ENCODE measurements around the gene TMEM81.

The TMEM81 gene

DNA sequence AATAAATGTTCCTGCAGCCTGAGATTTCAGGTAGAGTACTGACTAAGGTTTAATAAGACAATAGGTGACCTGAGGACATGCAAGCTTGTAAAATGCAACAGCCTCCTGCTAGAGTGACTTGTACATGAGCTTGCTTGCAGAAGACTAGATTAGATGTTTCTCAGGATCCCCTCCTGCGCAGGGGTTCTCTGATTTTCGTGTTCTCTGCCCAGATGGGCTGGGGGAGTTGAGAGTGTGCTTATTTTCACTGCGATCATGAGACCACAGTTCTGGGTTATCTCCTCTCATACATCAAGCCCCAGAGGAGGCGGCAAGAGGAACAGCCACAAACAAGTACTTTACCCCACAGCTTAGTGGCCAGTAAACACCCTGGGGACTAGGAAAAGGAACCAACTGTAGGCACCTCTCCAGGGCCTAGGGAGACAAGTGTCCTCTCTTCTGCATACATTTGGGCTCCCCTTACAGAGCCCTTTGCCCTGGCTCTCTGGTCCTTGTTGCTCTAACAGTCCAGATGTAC lies 8.0 kb downstream of the TMEM81 start:
- no peak for DNase-seq

DNA sequence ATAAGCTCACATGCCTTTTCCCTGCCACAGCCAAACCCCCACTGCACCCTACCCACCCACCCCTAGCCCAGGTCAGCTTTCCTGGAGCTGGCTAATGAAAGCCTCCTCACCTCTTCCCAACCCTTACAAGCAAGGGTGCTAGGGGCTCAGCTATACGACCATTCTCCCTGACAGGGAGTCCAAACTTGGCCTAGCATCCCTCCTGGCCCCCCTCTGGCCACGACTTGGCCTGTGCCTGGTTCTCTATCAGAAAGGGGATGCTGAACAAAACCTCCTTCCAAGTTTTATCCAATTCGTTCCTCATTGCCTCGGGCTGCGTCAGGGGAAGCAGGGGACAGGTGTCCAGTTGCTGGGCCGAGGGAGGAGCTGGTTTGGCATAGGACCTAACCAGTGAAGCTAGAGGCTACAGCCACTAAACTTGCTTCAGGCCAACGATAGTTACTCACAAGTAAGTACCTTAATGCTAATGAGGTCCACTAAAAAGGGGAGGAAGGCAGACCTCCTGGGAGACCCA lies 8.6 kb downstream of the TMEM81 start:
- DNase-seq = no peak

DNA sequence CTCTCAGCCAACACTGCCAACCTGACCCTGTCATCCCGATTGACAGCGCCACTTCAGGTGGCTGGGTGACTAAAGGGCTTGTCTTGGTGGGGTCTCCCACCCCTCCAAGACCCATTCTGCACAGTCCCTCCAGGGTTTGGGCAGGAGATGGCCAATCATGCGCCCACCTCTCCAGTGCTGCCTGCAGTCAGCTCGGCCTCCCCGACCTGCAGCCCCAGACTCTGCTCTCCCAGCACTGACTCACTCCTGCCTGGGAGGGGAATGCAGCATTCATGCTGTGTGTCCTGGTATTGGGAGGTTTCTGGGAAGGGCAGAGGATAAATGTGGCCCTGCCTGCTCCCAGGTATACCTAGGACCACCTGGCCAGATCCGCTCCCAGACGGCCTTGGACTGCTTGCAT lies 9.7 kb downstream of the TMEM81 start:
- DNase-seq = no peak

DNA sequence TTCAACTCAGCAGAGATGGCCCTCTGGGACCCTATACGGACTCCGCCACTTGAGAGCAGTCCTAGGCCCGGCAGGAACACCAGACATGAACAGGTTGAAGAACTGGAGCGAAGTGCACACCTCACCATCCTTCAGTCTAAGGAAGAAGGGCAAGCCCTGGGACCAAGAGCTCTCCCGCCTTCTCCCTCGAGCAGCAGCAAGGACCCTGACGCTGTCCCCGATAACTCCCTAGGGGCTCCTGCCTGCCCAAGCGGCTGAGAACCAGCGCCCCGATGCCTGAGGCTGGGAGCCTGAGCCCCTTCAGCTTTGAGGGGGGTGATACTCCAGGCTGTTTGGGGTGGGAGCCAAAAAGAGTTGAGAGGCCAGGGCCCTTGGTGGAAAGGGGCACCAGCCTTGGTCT lies 10.2 kb downstream of the TMEM81 start:
- no peak for DNase-seq

DNA sequence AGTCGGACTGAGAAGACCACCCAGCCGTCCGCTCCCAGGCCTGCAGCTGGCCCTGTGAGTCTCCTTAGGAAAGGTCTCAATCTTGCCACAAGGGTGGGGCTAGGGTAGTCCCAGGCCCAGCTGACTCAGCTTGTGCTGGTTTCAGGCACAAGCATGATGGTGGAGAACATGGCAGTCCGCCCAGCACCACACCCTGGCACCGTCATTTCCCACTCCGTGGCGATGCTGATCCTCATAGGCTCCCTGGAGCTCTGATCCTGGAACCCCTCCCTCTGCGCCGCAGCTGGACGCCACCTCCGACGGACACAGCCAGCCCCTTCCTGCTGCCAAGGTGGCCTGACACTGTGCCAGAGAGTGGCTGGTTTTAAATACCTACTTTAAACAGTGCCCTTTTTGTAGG lies 10.7 kb downstream of the TMEM81 start:
- DNase-seq = no peak

DNA sequence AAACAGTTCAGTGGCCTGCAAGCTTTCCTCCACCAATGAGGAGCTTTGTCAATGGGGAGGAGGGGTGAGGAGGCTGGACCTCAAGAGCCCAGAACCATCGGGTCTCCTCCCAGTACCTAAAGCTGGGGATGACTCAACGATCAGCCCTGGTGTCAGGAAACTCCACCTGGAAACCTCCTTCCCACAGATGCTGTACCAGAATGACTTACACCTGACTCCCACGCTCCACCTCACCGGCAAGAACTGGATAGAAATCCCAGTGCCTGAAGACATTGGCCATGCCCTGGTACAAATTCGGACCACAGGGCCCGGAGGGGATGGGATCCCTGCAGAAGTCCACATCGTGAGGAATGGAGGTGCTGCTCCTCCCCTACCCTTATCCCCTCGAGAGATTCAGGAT lies 11.4 kb downstream of the TMEM81 start:
- no peak for DNase-seq

DNA sequence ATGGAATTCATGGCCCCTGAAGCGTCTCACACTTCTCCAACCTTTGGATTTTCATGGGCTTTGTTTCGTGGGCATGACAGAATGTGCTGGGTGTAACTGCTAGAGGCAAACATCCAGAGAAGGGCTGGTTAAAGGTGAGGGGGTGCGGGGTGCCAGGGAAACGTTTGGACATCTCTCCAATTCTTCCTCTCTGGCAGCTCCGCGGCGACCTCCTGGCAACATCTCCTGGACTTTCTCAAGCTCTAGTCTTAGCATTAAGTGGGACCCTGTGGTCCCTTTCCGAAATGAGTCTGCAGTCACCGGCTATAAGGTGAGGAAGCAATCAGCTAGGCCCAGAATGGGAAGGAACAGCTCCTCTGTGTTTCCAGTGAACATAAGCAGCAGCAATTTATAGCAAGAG lies 12.0 kb downstream of the TMEM81 start:
- DNase-seq = no peak

DNA sequence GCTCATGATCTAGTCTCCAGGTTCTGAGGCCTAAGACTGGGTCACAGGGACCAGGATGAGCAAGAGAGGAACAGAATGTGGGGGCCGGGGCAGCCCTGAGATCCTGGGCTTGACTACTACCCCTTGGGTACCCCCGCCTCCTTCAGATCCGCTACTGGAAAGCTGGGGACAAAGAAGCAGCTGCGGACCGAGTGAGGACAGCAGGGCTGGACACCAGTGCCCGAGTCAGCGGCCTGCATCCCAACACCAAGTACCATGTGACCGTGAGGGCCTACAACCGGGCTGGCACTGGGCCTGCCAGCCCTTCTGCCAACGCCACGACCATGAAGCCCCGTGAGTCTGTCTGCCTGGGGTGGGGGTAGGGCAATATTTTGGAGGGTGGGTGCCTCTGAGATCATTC lies 12.5 kb downstream of the TMEM81 start:
- DNase-seq = no peak

DNA sequence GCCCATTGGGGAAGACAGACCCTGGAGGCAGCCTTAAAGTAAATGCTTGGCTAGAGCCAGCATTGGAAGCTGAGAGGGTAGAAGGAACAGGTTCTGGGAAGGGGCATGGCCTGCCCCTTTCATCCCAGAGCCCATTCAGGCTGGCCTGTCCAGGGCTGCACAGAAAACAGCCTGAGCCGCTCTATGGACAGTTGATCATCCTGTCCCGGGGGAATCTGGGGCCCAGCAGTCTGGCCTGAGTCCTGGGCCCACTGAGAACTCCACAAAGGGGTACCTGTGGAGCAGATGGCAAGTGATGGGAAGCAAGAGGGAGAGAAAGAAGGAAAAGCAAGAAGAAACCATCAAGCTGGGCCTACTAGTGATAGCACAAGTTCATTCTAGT lies 13.2 kb downstream of the TMEM81 start:
- DNase-seq = no peak

DNA sequence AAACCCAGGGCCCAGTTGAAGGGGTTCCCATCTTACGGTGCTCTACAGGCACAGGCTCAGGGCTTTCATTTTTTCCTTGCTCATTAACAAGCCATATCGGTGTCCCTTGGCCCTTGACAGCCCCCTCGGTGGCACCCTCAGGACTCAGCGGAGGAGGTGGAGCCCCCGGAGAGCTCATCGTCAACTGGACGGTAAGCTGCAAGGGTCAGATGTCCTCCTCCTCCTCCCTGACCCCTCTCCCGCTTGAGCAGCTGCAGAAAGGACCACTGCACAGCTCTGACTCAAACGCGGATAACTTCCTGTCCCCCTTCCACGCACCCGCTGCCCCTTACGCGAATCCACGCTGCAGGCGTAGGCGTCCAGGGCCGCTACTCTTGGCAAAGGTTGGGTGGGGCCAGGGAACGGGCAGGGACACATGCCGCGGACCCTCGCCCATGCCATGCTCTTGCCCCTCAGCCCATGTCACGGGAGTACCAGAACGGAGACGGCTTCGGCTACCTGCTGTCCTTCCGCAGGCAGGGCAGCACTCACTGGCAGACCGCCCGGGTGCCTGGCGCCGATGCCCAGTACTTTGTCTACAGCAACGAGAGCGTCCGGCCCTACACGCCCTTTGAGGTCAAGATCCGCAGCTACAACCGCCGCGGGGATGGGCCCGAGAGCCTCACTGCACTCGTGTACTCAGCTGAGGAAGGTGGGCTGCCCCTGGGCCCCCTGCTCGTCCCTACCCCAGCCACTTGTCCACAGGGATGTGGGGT lies 14.7 kb downstream of the TMEM81 start:
- no peak for DNase-seq

DNA sequence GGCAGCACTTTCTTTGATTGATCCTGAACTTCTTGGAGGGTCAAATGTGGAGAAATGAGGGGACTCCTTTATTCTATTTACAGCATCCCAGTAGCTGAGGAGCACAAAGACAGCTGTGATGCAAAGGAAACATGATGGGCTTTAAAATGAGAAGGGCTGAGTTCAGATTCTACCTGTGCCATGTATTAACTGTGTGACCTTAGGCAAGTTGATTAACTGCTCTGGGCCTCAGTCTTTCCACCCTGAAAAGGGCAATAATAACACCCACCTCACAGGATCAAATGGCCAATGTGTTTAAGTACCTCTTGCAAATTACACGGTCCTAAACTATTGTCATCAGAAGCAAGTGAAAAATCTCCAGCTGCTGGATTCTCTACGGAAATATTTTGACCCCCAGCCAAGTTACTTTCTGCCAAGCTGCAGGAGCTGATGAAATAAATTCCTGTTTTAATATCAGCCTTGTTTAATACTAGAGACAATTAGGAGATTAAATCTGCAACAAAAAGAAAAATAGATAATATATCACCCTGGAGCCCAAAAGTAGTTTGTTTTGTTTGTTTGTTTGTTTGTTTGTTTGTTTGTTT lies 15.7 kb downstream of the TMEM81 start:
- no peak for DNase-seq

DNA sequence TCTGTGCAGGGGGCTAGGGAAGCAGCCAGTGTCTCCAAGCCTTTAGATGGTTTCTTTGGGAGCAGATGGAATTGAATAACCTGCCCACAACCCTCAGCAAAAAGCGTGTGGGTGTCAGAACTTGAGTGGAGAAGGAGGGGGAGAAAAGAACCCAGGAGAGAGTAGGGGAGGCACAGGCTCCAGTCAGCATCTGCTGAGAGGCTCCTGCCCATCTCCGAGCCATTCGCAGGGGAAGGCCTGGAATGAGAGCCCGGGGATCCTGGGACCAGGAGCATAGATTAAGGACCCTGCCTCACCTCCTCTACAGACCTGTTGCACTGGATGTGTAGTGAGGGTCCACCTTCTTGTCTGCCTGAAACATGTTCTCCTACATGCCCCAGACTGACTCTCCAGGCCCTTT lies 16.3 kb downstream of the TMEM81 start:
- no peak for DNase-seq

DNA sequence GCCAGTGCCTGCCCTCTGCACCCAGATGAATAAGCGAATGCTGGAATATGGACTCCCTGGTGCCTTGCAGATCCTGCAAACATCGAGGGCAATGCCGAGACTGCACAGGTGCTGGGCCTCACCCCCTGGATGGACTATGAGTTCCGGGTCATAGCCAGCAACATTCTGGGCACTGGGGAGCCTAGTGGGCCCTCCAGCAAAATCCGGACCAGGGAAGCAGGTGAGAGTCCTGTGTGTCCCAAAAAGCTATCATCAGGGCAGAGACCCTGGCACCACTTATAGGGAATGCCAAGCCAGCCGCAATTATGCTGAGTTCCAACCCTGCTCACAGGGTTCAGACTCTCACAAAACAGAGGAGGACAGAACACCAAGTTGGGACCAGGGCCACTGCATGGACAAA lies 17.2 kb downstream of the TMEM81 start:
- DNase-seq = no peak

DNA sequence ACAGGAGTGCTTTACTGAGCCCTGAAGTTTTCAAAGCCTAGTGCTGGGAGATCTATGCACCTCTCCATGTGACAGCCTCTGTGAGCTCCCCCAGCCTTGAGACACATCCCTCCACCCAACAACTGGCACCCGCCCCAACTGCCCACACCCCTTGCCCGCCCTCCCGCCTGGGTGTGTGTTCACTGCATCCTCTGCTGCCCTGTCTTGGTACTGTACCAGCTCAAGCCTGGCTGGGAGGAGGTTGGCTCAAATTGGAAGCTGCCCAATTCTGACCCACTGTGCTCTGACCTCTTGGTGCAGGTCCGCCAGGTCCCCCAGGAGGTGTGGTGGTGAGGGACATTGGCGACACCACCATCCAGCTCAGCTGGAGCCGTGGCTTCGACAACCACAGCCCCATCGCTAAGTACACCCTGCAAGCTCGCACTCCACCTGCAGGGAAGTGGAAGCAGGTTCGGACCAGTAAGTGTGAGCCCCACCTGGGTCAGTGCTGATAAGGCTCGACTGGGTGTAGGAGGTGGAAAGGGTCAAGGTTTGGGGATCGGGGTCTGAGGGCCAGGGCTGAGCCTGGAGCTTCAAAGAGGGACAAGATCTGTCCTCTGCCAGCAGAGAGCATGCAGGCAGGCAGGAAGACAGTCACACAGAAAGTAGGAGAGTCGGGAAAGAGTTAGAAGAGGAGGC lies 18.0 kb downstream of the TMEM81 start:
- DNase-seq = no peak

DNA sequence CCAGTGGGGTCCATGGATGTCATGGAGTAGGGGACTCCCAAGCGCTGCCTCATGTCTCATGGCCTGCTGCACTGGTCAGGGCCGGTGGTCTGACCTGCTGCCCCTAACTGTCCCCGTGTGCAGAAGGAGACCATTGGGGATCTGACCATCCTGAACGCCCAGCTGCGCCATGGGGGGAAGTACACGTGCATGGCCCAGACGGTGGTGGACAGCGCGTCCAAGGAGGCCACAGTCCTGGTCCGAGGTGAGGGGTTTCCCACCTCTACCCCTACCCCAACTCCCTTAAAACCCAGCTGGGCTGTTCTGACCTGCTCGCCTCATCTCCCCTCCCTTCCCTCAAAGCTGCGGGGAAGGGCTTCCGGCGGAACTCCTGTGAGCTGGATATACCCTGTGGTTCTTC lies 18.6 kb downstream of the TMEM81 start:
- no peak for DNase-seq

DNA sequence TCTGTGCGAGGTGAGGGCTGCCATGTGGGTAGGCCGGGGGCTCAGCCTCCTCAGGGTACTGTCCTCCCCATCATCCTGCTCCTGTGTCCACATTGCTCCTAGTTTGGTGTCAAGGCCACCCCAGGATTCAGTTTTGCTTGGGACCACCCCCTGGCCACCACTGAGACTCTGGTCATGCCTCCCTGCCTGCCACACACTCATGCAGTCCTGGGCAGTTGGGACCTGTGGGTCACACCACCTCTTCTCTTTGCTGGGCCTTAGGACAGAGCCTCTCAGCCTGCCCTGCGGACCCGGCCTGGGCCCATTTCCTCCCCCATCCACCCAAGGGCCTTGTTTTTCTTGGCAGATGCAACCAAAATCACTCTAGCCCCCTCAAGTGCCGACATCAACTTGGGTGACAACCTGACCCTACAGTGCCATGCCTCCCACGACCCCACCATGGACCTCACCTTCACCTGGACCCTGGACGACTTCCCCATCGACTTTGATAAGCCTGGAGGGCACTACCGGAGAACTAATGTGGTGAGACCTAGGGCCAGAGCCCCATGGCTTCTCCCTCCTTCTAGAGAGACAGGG lies 19.4 kb downstream of the TMEM81 start:
- DNase-seq = no peak

DNA sequence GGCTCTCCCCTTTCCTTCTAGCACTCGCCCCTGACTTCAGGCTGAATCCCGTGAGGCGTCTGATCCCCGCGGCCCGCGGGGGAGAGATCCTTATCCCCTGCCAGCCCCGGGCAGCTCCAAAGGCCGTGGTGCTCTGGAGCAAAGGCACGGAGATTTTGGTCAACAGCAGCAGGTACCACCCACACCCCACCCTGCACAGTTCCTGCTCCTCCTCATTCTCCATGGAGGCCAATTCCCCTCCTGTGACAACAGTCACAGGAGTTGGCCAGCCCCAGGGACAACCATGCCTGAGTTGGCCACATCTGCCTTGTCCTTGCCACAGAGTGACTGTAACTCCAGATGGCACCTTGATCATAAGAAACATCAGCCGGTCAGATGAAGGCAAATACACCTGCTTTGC lies 20.0 kb downstream of the TMEM81 start:
- DNase-seq = no peak

DNA sequence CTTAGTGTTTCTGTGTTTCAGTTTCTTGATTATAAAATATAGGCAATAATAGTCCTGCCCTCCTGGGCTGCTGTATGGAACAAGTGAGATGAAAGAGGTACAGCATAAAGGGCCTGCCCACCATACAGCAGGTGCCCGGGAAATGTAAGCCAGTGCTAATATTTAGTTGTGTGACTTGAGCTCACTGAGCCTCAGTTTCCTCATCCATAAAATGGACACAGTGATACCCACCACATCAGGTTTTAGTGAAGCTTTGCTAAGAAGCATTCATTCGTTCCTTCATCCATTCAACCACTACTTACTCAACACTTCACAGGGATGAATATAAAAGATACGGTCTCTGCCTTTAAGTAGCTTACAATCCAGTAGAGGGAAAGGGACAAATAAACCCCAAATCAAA lies 21.4 kb downstream of the TMEM81 start:
- no peak for DNase-seq

DNA sequence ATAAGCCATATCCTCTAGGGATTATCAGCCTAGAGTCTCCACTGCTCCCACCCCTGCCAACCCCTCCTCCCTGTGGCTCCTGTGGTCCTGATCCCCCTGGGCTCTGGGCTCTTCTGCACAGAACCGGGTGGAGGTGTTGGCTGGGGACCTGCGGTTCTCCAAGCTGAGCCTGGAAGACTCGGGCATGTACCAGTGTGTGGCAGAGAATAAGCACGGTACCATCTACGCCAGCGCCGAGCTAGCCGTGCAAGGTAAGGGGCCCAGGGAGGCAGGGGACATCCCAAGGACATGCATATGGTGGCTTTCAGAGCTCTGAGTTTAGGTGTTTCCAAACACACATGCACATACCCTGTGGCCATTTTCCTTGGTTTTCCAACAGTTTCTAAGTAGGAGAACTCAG lies 21.9 kb downstream of the TMEM81 start:
- no peak for DNase-seq

DNA sequence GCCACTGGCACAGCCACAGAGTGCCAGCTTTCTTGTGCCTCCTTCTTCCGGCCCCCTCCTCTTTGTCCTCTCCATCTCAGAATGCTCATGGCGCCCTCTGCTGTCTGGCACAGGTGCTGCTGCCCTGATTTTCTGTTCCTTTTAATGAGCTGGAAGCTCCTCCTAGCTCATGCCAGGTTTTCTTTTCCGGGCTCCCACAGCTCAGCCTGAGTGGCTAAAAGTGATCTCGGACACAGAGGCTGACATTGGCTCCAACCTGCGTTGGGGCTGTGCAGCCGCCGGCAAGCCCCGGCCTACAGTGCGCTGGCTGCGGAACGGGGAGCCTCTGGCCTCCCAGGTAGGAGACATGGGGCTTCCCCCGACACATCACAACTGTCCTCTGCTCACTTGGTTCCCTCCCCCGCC lies 22.6 kb downstream of the TMEM81 start:
- DNase-seq = peak; percentile 2

DNA sequence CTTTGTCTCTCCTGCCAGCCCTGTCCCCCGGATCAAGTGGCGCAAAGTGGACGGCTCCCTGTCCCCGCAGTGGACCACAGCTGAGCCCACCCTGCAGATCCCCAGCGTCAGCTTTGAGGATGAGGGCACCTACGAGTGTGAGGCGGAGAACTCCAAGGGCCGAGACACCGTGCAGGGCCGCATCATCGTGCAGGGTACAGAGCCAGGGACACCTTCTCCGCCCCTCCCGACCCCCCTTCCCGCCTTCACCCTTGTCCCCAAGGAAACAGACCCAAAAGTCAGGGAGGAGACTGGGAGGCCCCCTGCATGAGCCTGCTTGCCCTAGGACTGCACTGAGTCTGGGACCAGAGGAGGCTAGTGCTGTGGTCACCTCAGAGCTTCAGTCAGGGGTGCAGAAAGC lies 23.0 kb downstream of the TMEM81 start:
- no peak for DNase-seq

DNA sequence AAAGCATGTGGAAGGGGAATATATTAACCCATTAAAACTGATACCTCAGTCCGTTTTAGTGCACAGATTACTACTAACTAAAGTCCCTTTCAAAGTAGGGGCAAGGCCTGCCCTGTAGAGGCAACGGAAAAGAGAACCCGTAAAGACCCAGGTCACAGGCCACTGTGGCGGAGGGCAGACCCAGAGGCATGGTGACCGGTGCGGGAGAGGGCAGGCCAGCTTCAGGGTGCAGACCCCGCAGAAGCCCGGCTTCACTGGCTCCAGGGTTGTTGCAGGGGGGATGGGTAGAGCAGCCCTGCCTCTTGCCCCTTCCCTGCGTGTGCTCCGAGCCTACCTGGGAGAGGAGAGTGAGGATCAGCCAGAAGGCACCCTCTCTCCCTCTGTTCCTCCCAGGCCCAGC lies 23.5 kb downstream of the TMEM81 start:
- DNase-seq = no peak

DNA sequence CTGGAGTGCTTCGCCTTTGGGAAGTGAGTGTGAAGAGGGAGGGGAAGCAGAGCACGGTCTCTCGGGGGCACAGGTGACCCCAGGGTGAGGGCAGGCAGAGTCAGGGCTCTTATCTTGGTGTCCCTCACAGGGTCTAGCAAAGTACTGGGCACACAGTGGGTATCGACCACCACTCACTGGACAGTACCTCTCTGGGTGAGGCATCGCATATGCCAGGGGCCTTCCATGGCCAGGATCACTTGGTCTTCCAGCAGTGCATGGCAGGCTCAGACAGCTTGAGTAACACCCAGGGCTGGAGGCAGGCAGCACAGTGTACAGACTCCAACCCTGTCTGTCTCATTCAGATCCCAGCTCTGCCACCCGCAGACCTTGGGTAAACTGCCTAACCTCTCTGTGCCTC lies 24.6 kb downstream of the TMEM81 start:
- no peak for DNase-seq

DNA sequence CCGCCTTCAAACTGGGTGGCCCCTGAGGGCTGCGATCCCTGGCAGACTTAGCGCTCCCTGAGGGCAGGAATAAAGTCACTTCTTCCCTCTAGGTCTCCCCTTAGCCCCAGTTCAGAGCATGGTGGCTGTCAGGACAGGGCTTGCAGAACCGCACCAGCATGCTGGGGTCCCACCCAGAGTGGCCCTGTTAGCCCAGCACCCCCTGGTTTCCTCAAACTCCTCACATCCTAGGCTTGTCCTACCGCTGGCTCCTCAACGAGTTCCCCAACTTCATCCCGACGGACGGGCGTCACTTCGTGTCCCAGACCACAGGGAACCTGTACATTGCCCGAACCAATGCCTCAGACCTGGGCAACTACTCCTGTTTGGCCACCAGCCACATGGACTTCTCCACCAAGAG lies 25.4 kb downstream of the TMEM81 start:
- no peak for DNase-seq

Measured in NCI-H1417 treated with DMSO at 0.1 percent for 48 hours (cell line).